ENCODE data around the gene FXN. TPM values are rescaled to one million over a fixed set of nuclear protein-coding genes. Genes with fewer than 3 reads are reported as not detected.

FXN gene
- total RNA-seq, 2 experiments from 2014 or later = 21.7 to 23.2 TPM

DNA sequence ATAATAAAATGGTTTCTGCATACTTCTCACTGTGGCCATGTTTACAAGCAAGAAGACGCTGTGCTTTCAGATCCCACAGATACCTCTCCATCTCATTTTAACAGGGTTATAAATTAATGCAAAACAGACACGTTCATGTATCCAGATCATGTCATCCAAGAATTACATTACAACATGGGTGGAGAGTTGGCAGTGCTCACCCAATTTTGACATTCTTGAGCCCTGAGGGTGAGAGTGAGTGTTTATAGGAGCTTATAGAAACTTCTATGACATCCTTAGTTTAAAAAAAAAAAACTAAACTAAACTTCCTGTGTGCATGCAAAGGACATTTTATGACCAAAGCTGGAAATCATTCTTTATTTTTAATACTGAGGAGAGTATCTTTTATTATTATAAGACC lies 30.7 kb upstream of the FXN start:
- no peak for DNase-seq
- POLR2A ChIA-PET = interaction anchor here (0.6 kb wide), 1 partner anchor 10 kb away, joined by 3 read pairs; no protein-coding TSS in a partner anchor
- ATAC-seq = no peak
- Mint-ChIP-seq H3K27ac (no peak overlapping the region), H3K36me3 (ENCODE audit: low read depth) (no peaks in the 10 kb centered on the region), H3K27me3 (ENCODE audit: low read depth) (peaks cover 21% of the 10 kb centered on the region), H3K4me3 (no peak overlapping the region), H3K9me3 (ENCODE audit: insufficient read depth) (no peaks in the 10 kb centered on the region), H3K4me1 (ENCODE audit: low read depth) (no peaks in the 10 kb centered on the region)
- CTCF ChIA-PET = interaction anchor here (1.0 to 1.5 kb wide), 7 partner anchors 8 to 88 kb away, joined by 3 to 4 read pairs (median 3); no protein-coding TSS in a partner anchor

DNA sequence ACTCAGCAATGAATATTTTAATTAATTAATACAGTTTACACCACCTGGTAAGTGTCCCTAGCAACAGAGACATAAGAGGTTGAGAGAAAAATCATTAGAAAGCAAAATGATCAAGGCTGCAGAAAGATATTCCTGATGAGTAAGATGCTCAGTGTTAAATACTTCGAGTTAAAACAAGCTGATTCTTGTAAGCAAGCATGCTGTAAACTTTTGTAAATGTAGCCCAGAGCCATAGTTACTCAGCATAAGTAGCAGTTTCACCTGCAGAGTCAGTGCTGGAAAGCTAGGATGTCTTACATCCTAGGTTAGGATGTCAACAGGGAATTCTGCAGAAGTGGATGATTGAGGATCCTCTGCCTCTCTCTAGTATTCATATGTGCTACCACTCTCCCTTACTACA lies 25.8 kb upstream of the FXN start:
- Mint-ChIP-seq H3K4me1 (ENCODE audit: low read depth) (peaks cover 13% of the 10 kb centered on the region), H3K4me3 (no peak overlapping the region), H3K27ac (no peak overlapping the region), H3K36me3 (ENCODE audit: low read depth) (no peaks in the 10 kb centered on the region), H3K9me3 (ENCODE audit: insufficient read depth) (no peaks in the 10 kb centered on the region), H3K27me3 (ENCODE audit: low read depth) (peaks cover 39% of the 10 kb centered on the region)
- CTCF ChIA-PET = interaction anchor here (1.5 to 1.9 kb wide), 2 partner anchors 10 to 17 kb away, joined by 5 to 9 read pairs; no protein-coding TSS in a partner anchor
- no peak for DNase-seq
- POLR2A ChIA-PET = interaction anchor here (1.0 kb wide), 1 partner anchor 10 kb away, joined by 3 read pairs; no protein-coding TSS in a partner anchor
- no peak for ATAC-seq

DNA sequence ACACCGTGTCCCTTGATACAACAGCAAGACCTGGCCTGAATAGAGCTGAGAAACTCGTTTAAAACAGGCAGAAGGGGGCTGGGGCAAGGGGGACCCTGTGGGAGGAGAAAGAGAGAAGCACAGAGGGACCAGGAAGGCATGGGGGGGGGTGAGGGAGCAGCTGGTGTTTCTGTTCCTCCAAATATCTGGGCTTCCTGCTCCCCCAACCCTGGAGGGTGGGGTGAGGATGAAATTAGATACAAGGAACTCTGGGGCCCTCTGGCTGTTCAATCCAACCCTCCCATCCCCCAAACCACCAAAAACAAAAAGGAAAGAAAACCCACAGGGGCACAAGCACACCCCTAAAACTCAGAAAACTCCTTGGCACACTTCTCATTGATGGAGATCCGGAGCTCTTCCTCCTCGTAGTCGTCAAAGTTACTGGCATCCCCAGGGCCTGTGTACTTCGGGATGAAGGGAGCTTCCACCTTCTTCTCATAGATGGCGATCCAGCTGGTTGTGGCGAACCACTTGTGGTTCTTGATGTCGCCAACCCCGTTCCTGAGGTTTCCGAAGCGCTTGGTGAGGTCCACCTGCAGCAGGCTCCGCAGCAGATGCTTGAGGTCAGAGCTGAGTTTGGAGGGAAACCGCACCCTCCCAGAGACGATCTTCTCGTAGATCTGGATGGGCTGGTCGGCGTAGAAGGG lies 22.7 kb upstream of the FXN start:
- POLR2A ChIA-PET = no interaction called here
- CTCF ChIA-PET = interaction anchor here (0.9 to 1.7 kb wide), 4 partner anchors 8 to 23 kb away, joined by 3 to 9 read pairs (median 3); no protein-coding TSS in a partner anchor
- DNase-seq (peak; percentile 34), ATAC-seq (peak; percentile 61)
- no peak overlapping the region for H3K4me3 Mint-ChIP-seq
- H3K9me3 Mint-ChIP-seq (ENCODE audit: insufficient read depth) = no peaks in the 10 kb centered on the region
- H3K27ac Mint-ChIP-seq = no peak overlapping the region
- H3K4me1 Mint-ChIP-seq (ENCODE audit: low read depth) = peaks cover 13% of the 10 kb centered on the region
- no peaks in the 10 kb centered on the region for H3K36me3 Mint-ChIP-seq (ENCODE audit: low read depth)
- H3K27me3 Mint-ChIP-seq (ENCODE audit: low read depth) = peaks cover 53% of the 10 kb centered on the region

DNA sequence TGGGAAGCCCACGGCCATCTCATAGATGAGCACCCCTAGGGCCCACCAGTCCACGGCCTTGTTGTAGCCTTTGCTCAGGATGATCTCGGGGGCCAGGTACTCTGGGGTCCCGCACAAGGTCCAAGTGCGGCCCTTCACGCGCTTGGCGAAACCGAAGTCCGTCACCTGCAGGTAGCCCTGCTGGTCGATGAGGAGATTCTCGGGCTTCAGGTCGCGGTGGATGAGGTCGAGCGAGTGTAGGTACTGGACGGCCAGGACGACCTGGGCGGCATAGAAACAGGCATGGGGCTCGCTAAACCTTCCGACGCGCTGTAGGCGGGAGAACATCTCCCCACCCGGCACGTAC lies 22.2 kb upstream of the FXN start:
- no peaks in the 10 kb centered on the region for H3K9me3 Mint-ChIP-seq (ENCODE audit: insufficient read depth)
- DNase-seq (no peak), ATAC-seq (no peak)
- H3K4me1 Mint-ChIP-seq (ENCODE audit: low read depth) = peaks cover 13% of the 10 kb centered on the region
- no peak overlapping the region for H3K27ac Mint-ChIP-seq
- ChIA-PET POLR2A (no interaction called here), CTCF (interaction anchor here (1.2 kb wide), 1 partner anchor 9 kb away, joined by 3 read pairs; no protein-coding TSS in a partner anchor)
- H3K36me3 Mint-ChIP-seq (ENCODE audit: low read depth) = no peaks in the 10 kb centered on the region
- H3K4me3 Mint-ChIP-seq = no peak overlapping the region
- peaks cover 48% of the 10 kb centered on the region for H3K27me3 Mint-ChIP-seq (ENCODE audit: low read depth)

DNA sequence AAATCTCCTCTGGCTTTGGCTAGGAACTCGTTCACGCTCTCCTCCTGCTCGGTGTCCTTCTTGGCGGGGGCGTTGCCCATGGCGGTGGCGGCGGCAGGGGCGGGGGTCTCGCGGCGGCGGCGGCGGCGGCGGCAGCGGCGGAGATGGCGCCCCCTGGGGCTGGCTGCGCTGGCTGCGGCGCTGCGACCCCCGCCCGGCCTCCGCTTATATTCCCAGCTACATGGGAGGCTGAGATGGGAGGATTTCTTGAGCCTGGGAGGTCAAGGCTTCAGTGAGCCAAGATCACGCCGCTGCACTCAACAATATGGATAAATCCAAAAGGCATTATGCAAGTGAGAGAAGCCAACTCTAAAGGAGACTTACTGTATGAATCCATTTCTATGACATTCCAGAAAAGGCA lies 21.5 kb upstream of the FXN start, which contains the start of gene PRKACG:
Gene PRKACG (minus strand): TSS at position 101 of the 400 bp plus-strand sequence. CDS start 21 bp downstream, at position 80.
- ChIA-PET POLR2A (no interaction called here), CTCF (no interaction called here)
- DNase-seq = no peak
- H3K27ac Mint-ChIP-seq = no peak within 1 kb of the TSS
- ATAC-seq = no peak
- H3K27me3 Mint-ChIP-seq (ENCODE audit: low read depth) = peaks cover 45% of the 10 kb centered on the region
- no peak within 1 kb of the TSS for H3K4me3 Mint-ChIP-seq
- H3K9me3 Mint-ChIP-seq (ENCODE audit: insufficient read depth) = no peaks in the 10 kb centered on the region
- H3K4me1 Mint-ChIP-seq (ENCODE audit: low read depth) = peaks cover 20% of the 10 kb centered on the region
- H3K36me3 Mint-ChIP-seq (ENCODE audit: low read depth) = no peaks in the 10 kb centered on the region

DNA sequence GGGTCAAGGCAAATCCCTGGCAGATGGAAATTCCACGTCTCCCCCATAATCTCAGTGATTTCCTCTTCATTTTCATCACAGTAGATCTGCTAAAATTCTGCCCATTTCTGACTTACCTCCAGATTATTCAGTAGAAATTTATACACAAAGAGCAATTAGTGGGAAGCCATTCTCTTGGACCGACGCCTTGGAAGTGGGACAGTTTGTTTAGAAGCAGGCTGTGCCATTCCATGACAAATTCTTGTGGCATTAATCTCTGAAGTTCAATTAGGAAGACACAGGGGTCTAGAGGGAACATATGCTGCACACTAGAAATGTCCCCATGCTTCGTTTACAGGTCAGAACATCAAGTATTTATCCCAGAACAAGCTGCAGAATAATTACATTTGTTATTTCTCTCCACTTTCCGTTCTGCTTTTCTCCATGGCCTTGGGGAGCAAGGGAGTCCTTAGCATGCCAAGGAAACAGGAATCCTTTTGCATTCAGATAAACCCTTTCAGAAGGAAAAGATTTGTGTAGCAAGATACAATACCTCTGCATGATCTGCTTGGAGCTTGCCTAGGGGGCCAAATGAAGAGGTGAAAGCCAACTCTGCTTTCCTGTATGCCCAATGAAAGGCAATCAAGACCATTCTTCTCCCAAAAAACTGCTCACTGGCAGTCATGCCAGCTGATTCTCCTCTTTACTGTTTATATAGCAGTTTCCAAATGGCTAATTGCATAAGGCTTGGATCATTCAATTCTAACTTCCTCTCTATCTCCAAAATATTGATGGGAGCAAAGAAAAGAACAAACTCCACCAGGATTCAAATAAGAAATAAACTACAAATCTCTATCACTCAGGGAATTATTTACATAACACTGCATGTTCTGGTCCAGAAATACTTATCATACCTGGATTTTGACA lies 19.1 kb upstream of the FXN start:
- Mint-ChIP-seq H3K27me3 (ENCODE audit: low read depth) (peaks cover 36% of the 10 kb centered on the region), H3K36me3 (ENCODE audit: low read depth) (no peaks in the 10 kb centered on the region), H3K9me3 (ENCODE audit: insufficient read depth) (no peaks in the 10 kb centered on the region), H3K4me1 (ENCODE audit: low read depth) (peaks cover 38% of the 10 kb centered on the region), H3K27ac (no peak overlapping the region), H3K4me3 (no peak overlapping the region)
- ChIA-PET CTCF (interaction anchor here (0.7 to 1.4 kb wide), 2 partner anchors 11 to 135 kb away, joined by 3 read pairs; no protein-coding TSS in a partner anchor), POLR2A (no interaction called here)
- DNase-seq = no peak
- ATAC-seq = no peak

DNA sequence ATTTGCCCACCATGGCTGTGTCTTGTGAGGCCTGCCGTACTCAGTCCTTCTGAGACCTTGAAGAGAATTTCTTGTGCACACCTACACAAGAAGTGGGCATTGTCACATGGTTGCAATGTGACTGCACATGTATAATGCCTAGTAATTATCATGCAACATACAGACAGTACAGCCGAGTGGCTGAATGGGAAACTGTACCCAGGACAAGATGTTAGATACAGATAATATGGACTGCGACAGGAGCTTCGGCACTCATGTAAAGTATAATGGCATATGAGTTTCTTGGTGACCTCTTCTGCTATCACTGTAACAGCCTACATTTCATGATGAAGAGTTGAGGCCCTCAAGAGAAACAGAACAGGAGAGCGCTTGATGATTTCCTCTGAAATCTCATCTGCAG lies 16.8 kb upstream of the FXN start:
- ATAC-seq (no peak), DNase-seq (no peak)
- CTCF ChIA-PET = interaction anchor here (0.7 to 2.1 kb wide), 2 partner anchors 10 to 22 kb away, joined by 3 to 9 read pairs; no protein-coding TSS in a partner anchor
- peaks cover 29% of the 10 kb centered on the region for H3K27me3 Mint-ChIP-seq (ENCODE audit: low read depth)
- H3K4me1 Mint-ChIP-seq (ENCODE audit: low read depth) = peaks cover 36% of the 10 kb centered on the region
- no peaks in the 10 kb centered on the region for H3K36me3 Mint-ChIP-seq (ENCODE audit: low read depth)
- POLR2A ChIA-PET = interaction anchor here (2.1 kb wide), 1 partner anchor 17 kb away, joined by 11 read pairs; the partner anchor contains the start of gene FXN
- H3K4me3 Mint-ChIP-seq = no peak overlapping the region
- no peaks in the 10 kb centered on the region for H3K9me3 Mint-ChIP-seq (ENCODE audit: insufficient read depth)
- peak overlapping the region; percentile 35 for H3K27ac Mint-ChIP-seq

DNA sequence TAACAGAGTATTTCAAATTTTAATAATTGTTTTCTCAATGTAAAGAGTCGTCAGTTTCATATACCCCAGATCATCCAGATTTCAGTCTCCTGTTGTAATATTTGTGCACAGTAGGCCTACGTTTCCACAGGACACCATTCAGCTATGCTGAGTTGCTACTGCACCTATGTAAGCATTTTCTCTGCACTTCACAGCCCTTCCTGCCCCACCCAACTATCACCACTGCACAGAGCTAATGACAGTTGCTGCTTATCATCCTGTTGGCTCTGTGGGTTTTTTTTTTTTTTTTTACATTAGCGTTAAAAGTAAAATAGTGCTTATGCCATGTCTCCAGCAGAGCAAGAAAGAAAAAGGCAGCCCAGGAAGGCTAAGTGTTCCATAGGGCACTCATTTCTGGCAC lies 15.7 kb upstream of the FXN start:
- Mint-ChIP-seq H3K4me1 (ENCODE audit: low read depth) (peaks cover 44% of the 10 kb centered on the region), H3K27me3 (ENCODE audit: low read depth) (peaks cover 29% of the 10 kb centered on the region), H3K27ac (peak overlapping the region; percentile 83), H3K36me3 (ENCODE audit: low read depth) (no peaks in the 10 kb centered on the region), H3K4me3 (no peak overlapping the region), H3K9me3 (ENCODE audit: insufficient read depth) (no peaks in the 10 kb centered on the region)
- peak; percentile 92 for ATAC-seq
- DNase-seq = peak; percentile 68
- CTCF ChIA-PET = interaction anchor here (1.1 to 2.1 kb wide), 7 partner anchors 9 to 240 kb away, joined by 3 to 15 read pairs (median 5); partner anchors contain the start of gene FXN
- POLR2A ChIA-PET = interaction anchor here (0.7 to 2.1 kb wide), 4 partner anchors 10 to 240 kb away, joined by 3 to 11 read pairs (median 4); partner anchors contain the start of gene FXN

DNA sequence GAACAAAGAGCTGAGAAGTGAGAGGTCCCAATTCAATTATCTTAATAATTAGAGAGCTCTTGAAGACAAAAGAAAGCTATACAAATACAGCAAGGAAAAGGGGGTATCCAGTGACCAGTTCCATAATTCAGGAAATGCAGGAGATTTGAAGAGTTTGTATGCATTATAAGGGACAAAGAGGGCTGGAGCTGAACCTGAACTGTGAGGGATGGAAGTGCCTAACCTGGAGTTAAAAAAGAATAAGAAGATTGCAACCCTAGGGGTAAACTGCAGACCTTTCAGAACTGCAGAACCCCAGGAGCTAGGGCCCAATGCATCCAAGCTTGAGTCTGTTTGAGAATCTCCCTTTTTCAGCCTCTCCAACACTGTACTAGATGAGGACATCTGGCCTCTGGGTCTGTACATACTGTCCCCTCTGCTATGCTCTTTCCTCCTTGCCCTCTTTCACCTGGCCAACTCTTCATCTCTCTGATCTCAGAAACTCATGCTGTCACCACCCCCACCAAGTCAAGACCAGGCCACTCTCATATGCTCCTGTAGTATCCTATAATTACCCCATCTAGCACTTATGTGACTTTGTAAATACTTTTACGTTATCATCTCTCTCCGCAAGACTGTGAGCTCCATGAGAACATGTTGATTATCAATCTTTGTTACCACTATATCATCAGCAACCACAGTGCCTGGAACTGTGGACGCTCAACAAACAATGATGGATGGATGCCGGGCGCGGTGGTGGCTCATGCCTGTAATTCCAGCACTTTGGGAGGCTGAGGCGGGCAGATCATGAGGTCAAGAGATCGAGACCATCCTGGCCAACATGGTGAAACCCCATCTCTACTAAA lies 15.0 kb upstream of the FXN start:
- peak; percentile 7 for ATAC-seq
- Mint-ChIP-seq H3K36me3 (ENCODE audit: low read depth) (no peaks in the 10 kb centered on the region), H3K27ac (peak overlapping the region; percentile 83), H3K27me3 (ENCODE audit: low read depth) (peaks cover 25% of the 10 kb centered on the region), H3K9me3 (ENCODE audit: insufficient read depth) (no peaks in the 10 kb centered on the region), H3K4me1 (ENCODE audit: low read depth) (peaks cover 44% of the 10 kb centered on the region), H3K4me3 (no peak overlapping the region)
- DNase-seq = no peak
- CTCF ChIA-PET = interaction anchor here (1.1 to 2.1 kb wide), 7 partner anchors 8 to 241 kb away, joined by 3 to 15 read pairs (median 5); partner anchors contain the start of gene FXN
- POLR2A ChIA-PET = interaction anchor here (1.0 to 2.1 kb wide), 3 partner anchors 11 to 15 kb away, joined by 3 to 11 read pairs (median 6); partner anchors contain the start of gene FXN

DNA sequence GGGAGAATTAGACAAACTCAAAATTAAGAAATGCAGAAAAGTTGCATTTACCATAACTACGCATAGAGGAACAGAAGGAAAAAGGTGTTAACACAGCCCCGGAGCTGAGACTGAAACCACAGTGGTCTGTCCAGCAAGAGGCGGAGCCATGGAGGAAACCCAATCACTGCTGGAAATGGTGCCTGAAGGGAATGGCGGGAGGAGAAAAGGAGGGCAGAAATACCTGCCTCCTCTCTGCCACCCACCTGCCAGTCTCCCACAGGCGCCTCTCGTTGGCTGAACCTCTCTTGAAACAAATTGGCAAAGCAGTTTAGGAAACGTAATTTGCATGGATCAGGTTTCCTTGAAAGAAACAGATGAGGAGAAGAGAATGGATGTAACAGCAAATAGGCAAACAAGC lies 11.9 kb upstream of the FXN start:
- Mint-ChIP-seq H3K4me3 (no peak overlapping the region), H3K27me3 (ENCODE audit: low read depth) (peaks cover 17% of the 10 kb centered on the region), H3K9me3 (ENCODE audit: insufficient read depth) (no peaks in the 10 kb centered on the region), H3K4me1 (ENCODE audit: low read depth) (peaks cover 55% of the 10 kb centered on the region), H3K27ac (no peak overlapping the region), H3K36me3 (ENCODE audit: low read depth) (no peaks in the 10 kb centered on the region)
- ChIA-PET POLR2A (interaction anchor here (1.0 kb wide), 1 partner anchor 12 kb away, joined by 3 read pairs; the partner anchor contains the start of gene FXN), CTCF (interaction anchor here (0.8 to 1.3 kb wide), 3 partner anchors 12 to 440 kb away, joined by 3 to 6 read pairs (median 4); partner anchors contain the start of gene FXN)
- ATAC-seq = no peak
- no peak for DNase-seq

Data from activated CD8-positive, alpha-beta T cell treated with anti-CD3 and anti-CD28 coated beads, Interleukin-2, amount 10 ng/mL, durations not matched to agents 7 days and 5 days (primary cell).